ENCODE measurements around the gene SMG9. TPM values are rescaled to one million over a fixed set of nuclear protein-coding genes. Genes with fewer than 3 reads are reported as not detected.
A peak's percentile ranks its signal among the peaks of the same experiment; 100 is the strongest.

The SMG9 gene
- total RNA-seq, 2 experiments from 2014 or later: 103 to 111 TPM

DNA sequence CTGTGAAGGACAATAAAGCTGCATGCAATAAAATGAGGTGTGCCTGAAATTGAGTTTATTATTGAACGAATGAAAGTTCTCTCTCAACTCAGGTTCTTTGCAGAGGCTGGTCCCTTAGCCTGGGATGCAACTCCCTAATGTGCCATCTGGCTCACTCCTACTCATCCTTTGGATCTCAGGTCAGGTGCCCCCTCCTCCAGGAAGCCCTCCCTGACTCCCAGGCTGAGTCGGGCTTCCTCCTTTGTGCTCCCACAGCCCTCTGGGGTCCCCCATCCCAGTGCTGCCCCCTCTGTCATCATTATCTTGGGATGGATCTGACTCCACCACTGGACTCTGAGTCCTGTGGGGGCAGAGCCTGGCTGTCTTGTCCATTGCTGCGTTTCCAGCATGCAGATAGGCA, 41.6 kb downstream of the SMG9 start:
- CTCF ChIA-PET: interaction anchor here (0.6 kb wide), 1 partner anchor 45 kb away, joined by 3 read pairs; no protein-coding TSS in a partner anchor
- intact Hi-C loops (cut with micrococcal nuclease): no loop called here

DNA sequence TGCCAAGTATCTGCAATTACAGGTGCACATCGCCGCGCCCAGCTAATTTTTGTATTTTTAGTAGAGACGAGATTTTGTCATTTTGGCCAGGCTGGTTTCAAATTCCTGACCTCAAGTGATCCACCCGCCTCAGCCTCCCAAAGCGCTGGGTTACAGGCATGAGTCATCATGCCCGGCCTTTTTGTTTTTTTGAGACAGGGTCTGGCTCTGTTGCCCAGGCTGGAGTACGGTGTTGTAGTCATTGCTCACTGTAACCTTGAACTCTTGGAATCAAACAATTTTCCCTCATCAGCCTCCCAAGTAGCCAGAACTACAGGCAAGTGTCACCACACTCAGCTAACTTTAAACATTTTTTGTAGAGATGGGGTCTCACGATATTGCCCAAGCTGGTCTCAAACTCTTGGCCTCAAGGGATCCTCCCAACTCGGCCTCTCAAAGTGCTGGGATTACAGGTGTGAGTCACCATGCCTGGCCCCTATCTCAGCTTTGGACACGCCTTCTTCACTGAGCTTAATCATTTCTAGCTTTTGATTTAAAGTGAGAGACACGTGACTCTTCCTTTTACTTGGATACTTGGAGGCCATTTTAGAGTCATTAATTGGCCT, 42.9 kb downstream of the SMG9 start:
- H3K9me3 Mint-ChIP-seq: peaks cover 8% of the 10 kb centered on the region
- no peak for DNase-seq
- peaks cover 5% of the 10 kb centered on the region for H3K36me3 Mint-ChIP-seq (ENCODE audit: low read depth)
- intact Hi-C loops (cut with micrococcal nuclease): no loop called here
- H3K27ac Mint-ChIP-seq: no peak overlapping the region
- H3K4me1 Mint-ChIP-seq (ENCODE audit: low read depth): peaks cover 7% of the 10 kb centered on the region
- H3K27me3 Mint-ChIP-seq (ENCODE audit: low read depth): peaks cover 10% of the 10 kb centered on the region
- no peak overlapping the region for H3K4me3 Mint-ChIP-seq
- CTCF ChIA-PET: interaction anchor here (0.5 to 0.9 kb wide), 2 partner anchors 14 to 33 kb away, joined by 3 read pairs; no protein-coding TSS in a partner anchor

More for the DNA sequence above, 41.6 kb downstream of the SMG9 start:
- Mint-ChIP-seq H3K4me3 (no peak overlapping the region), H3K4me1 (ENCODE audit: low read depth) (peaks cover 7% of the 10 kb centered on the region), H3K27me3 (ENCODE audit: low read depth) (peaks cover 10% of the 10 kb centered on the region), H3K9me3 (peaks cover 7% of the 10 kb centered on the region), H3K27ac (no peak overlapping the region), H3K36me3 (ENCODE audit: low read depth) (peaks cover 5% of the 10 kb centered on the region)
- no peak for DNase-seq

DNA sequence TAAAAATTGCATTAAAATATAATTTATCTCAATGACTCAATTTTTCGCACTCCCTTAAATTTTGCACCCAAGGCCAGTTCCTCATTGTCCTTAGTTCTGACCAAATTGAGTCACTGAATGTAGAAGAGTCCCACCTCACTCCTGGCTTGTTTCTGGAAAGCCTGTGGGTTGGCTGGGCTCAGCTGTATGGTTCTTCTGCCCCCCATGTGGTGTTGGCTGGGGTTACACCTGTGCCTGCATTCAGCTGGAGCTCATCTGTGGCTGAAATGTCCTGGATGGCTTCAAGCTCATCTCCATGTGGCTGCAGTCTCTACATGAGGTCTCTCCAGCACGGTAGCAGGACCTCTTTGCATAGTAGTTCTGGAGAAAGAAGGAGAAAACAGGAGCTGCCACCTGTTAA, 46.0 kb downstream of the SMG9 start:
- intact Hi-C loops (cut with micrococcal nuclease): no loop called here
- Mint-ChIP-seq H3K4me1 (ENCODE audit: low read depth) (peaks cover 7% of the 10 kb centered on the region), H3K27me3 (ENCODE audit: low read depth) (peaks cover 10% of the 10 kb centered on the region), H3K36me3 (ENCODE audit: low read depth) (peaks cover 5% of the 10 kb centered on the region), H3K9me3 (peaks cover 8% of the 10 kb centered on the region), H3K27ac (no peak overlapping the region), H3K4me3 (no peak overlapping the region)
- no peak for DNase-seq
- CTCF ChIA-PET: interaction anchor here (1.4 to 2.0 kb wide), 2 partner anchors 101 to 114 kb away, joined by 7 to 9 read pairs; no protein-coding TSS in a partner anchor

DNA sequence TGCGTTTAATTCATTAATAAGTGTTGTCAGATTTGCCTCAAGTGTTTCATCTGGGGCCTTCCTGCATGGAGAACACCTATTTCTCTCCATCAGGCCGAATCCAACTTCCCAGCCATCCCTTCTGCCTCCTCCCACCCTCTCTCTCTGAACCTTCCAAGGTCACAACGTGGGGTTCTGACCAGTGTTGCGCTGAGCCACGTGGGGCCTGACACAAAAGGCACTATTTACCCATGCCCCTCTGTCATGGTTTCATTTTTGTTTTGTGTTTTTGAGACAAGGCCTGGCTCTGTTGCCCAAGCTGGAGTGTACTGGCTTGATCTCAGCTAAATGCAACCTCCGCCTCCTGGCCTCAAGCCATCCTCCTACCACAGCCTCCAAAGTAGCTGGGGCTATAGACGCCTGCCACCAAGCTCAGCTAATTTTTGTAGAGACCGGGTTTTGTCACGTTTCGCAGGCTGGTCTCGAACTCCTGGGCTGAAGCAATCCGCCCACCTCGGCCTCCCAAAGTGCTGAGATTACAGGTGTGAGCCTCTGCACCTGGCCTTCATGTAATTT, 47.5 kb downstream of the SMG9 start:
- Mint-ChIP-seq H3K27me3 (ENCODE audit: low read depth) (peaks cover 6% of the 10 kb centered on the region), H3K36me3 (ENCODE audit: low read depth) (peaks cover 5% of the 10 kb centered on the region), H3K9me3 (peaks cover 8% of the 10 kb centered on the region), H3K27ac (no peak overlapping the region), H3K4me1 (ENCODE audit: low read depth) (peaks cover 6% of the 10 kb centered on the region), H3K4me3 (no peak overlapping the region)
- DNase-seq: no peak
- intact Hi-C loops (cut with micrococcal nuclease): no loop called here
- CTCF ChIA-PET: interaction anchor here (0.6 to 2.0 kb wide), 4 partner anchors 33 to 735 kb away, joined by 3 to 7 read pairs (median 3); no protein-coding TSS in a partner anchor

DNA sequence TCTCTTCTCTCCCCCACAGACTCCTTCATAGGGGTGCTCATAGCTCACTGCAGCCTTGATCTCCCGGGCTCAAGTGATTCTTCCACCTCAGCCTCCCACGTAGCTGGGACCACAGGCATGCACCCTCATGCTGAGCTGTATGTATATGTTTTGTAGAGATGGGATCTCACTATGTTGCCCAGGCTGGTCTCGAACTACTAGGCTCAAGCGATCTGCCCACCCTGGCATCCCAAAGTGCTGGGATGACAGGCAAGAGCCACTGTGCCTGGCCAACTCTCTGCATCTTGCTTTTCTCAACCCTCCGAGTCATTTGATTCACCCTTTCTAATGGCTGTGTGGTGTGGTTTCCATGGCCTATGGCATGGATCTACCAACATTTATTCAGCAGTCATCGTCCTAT, 49.0 kb downstream of the SMG9 start:
- H3K36me3 Mint-ChIP-seq (ENCODE audit: low read depth): peaks cover 5% of the 10 kb centered on the region
- peaks cover 14% of the 10 kb centered on the region for H3K4me1 Mint-ChIP-seq (ENCODE audit: low read depth)
- H3K9me3 Mint-ChIP-seq: peaks cover 8% of the 10 kb centered on the region
- no peak overlapping the region for H3K27ac Mint-ChIP-seq
- no peak for DNase-seq
- CTCF ChIA-PET: no interaction called here
- H3K27me3 Mint-ChIP-seq (ENCODE audit: low read depth): no peaks in the 10 kb centered on the region
- H3K4me3 Mint-ChIP-seq: no peak overlapping the region
- intact Hi-C loops (cut with micrococcal nuclease): no loop called here

DNA sequence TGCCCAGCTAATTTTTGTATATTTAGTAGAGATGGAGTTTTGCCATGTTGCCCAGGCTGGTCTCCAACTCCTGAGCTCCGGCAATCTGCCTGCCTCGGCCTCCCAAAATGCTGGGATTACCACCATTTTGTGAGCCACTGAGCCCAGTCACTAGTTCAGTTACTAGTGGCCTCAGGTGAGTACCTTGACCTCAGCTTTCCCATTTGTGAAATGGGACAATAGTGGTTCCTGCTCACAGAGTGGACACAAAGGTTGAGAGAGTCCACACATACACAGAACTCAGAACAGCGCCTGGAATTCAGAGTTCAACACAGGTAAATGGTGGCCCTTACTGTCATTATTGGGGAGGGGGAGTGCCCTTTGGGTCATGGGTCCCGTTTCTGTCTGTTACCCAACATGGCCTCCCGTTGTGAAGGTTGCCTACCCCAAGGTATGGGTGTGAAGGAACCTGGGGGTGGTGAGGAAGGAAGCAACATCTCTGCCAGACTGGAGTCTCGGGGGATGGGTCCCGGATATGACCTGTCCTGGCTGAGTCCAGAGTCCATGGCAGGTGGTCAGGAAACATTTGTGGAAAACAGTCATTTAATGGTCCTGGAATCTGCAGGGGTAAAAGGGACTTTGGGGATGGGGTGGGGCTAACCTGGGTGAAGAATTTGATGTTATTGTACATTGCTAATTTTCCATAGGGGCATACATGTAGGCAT, 50.6 kb downstream of the SMG9 start:
- CTCF ChIA-PET: interaction anchor here (1.3 to 1.7 kb wide), 2 partner anchors 36 to 149 kb away, joined by 3 read pairs; no protein-coding TSS in a partner anchor
- peaks cover 4% of the 10 kb centered on the region for H3K36me3 Mint-ChIP-seq (ENCODE audit: low read depth)
- H3K4me1 Mint-ChIP-seq (ENCODE audit: low read depth): peaks cover 26% of the 10 kb centered on the region
- H3K27ac Mint-ChIP-seq: no peak overlapping the region
- no peak for DNase-seq
- peaks cover 7% of the 10 kb centered on the region for H3K9me3 Mint-ChIP-seq
- intact Hi-C loops (cut with micrococcal nuclease): no loop called here
- peaks cover 5% of the 10 kb centered on the region for H3K27me3 Mint-ChIP-seq (ENCODE audit: low read depth)
- no peak overlapping the region for H3K4me3 Mint-ChIP-seq

DNA sequence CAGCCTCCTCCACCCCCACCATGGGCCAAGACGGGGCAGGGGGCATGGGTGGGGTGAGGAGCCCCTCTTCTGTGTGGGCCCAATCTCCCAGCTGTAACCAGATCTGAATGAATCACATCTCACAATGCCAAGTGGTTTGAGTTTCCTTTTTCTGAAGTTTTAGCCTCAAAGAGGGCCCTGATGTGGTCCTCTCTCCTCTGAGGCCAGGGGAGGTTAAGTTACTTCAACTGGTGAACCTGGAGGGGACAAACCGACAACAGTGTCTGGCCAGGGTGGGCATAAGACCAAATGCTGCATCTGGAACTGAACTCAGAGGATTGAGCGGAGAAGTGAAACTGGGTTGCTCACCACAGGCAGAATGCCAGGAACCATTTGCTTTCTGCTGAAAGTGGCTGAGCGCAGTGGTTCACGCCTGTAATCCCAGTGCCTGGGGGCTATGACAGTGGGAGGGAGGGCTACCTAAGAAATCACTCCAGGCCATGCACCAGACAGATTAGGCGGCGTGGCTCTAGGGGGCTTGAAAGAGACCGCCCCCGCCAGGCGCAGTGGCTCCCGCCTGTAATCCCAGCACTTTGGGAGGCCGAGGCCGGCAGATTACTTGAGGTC, 54.3 kb downstream of the SMG9 start:
- CTCF ChIA-PET: interaction anchor here (0.6 kb wide), 1 partner anchor 1302 kb away, joined by 3 read pairs; no protein-coding TSS in a partner anchor
- peak overlapping the region; percentile 61 for H3K4me3 Mint-ChIP-seq
- peaks cover 4% of the 10 kb centered on the region for H3K9me3 Mint-ChIP-seq
- H3K27ac Mint-ChIP-seq: peak overlapping the region; percentile 91
- H3K27me3 Mint-ChIP-seq (ENCODE audit: low read depth): peaks cover 10% of the 10 kb centered on the region
- H3K4me1 Mint-ChIP-seq (ENCODE audit: low read depth): peaks cover 26% of the 10 kb centered on the region
- H3K36me3 Mint-ChIP-seq (ENCODE audit: low read depth): no peaks in the 10 kb centered on the region
- intact Hi-C loops (cut with micrococcal nuclease): no loop called here
- peak; percentile 42 for DNase-seq

DNA sequence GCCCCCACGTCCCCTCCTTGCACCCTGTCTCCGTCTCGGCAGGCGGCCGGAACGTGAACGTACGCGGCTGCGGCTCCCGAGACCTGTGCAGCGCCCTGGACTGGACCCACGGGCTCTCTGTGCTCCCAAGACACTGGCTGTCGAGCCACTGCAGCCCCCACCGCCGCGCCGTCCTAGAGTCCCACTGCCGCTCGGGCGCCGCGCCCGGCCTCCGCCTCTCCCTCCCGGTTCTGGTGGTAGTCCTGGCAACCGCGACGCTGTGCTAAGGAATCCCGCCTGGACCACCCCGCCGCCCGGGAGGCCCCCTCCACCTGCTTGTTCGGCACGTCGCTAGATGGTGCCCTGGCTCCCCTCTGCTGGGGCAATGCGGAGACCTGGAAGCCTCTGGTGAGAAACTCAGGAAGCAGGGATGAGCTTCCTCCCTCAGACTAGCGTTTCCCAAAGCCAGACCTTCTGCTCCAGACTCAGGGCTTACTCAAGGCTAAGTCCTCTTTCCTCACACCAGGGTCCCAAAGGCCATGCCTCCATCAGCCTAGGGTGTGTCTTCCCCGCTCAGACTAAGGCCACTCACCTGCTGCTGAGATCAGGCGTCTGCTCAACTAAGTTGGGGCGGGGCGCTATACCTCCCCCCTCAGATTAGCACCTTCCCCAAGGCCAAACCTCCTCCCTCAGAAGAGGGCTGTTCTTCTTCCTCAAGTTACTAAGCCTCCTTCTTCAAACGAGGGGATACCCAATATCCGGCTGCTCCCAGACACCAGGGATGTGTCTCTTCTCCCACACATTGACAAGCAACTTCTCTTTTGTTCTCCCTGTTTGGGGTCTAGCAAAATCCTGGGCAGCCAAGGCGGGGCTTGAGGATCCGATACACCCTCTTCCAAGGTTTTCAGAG, 55.0 kb downstream of the SMG9 start:
- intact Hi-C loops (cut with micrococcal nuclease): no loop called here
- Mint-ChIP-seq H3K27me3 (ENCODE audit: low read depth) (peaks cover 10% of the 10 kb centered on the region), H3K36me3 (ENCODE audit: low read depth) (no peaks in the 10 kb centered on the region), H3K27ac (peak overlapping the region; percentile 39), H3K4me3 (peak overlapping the region; percentile 61), H3K4me1 (ENCODE audit: low read depth) (peaks cover 26% of the 10 kb centered on the region), H3K9me3 (peaks cover 4% of the 10 kb centered on the region)
- DNase-seq: peak; percentile 14
- CTCF ChIA-PET: interaction anchor here (0.9 kb wide), 1 partner anchor 31 kb away, joined by 3 read pairs; no protein-coding TSS in a partner anchor

DNA sequence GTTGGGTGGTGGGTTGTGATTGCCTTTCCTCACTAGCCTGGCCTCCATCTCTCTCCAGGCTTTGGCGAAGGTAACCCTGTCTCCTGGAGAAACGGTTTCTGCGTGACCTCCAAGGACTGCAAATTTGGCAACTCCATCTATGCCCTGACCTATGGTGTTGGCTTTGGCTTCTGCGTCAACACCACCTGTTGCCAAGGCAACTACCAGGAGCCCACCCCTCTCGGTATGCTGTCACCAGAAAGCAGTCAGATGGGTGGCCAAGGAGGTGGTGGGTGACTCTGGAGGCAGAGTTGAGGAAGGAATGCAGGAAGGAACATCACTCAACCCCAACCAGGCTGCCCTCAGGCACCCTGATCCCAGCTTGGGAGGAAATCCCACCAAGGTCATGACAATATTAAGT, 57.5 kb downstream of the SMG9 start:
- H3K9me3 Mint-ChIP-seq: peaks cover 8% of the 10 kb centered on the region
- no peak for DNase-seq
- peaks cover 10% of the 10 kb centered on the region for H3K27me3 Mint-ChIP-seq (ENCODE audit: low read depth)
- H3K27ac Mint-ChIP-seq: no peak overlapping the region
- CTCF ChIA-PET: no interaction called here
- intact Hi-C loops (cut with micrococcal nuclease): no loop called here
- peaks cover 25% of the 10 kb centered on the region for H3K4me1 Mint-ChIP-seq (ENCODE audit: low read depth)
- no peak overlapping the region for H3K4me3 Mint-ChIP-seq
- no peaks in the 10 kb centered on the region for H3K36me3 Mint-ChIP-seq (ENCODE audit: low read depth)

DNA sequence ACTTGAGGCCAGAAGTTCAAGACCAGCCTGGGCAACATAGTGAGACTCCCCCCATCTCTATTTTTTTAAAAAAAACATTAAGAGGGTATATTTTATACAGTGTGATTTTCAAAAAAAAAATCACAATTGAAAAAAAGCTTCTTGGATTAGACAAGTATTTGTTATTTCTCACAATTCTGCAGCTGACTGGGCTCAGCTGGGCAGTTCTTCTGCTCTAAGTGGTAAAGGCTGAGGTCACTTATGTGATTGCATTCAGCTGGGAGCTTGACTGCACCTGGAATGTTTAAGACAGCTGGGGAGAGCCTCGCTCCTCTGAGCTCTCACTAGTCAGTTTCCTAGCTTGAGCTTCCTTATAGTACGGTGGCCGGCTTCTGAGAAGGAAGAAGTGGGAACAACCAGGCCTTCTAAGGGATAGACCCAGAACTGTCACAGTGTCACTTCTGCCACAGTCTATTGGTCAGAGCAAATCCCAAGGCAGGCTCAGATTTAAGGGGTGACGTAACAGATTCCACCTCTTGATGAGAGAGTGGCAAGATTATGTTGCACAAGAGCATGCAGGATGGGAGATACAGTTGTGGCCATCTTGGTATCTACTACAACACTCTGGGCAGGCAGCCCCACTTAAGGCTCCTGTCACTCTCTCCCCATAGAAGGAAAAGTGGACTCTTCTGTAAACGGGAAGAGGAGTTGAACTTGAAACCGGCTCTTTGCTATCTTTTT, 58.6 kb downstream of the SMG9 start:
- peaks cover 12% of the 10 kb centered on the region for H3K9me3 Mint-ChIP-seq
- H3K4me3 Mint-ChIP-seq: no peak overlapping the region
- no peaks in the 10 kb centered on the region for H3K36me3 Mint-ChIP-seq (ENCODE audit: low read depth)
- H3K27ac Mint-ChIP-seq: no peak overlapping the region
- intact Hi-C loops (cut with micrococcal nuclease): no loop called here
- H3K4me1 Mint-ChIP-seq (ENCODE audit: low read depth): peaks cover 17% of the 10 kb centered on the region
- no peak for DNase-seq
- H3K27me3 Mint-ChIP-seq (ENCODE audit: low read depth): peaks cover 10% of the 10 kb centered on the region
- CTCF ChIA-PET: no interaction called here

DNA sequence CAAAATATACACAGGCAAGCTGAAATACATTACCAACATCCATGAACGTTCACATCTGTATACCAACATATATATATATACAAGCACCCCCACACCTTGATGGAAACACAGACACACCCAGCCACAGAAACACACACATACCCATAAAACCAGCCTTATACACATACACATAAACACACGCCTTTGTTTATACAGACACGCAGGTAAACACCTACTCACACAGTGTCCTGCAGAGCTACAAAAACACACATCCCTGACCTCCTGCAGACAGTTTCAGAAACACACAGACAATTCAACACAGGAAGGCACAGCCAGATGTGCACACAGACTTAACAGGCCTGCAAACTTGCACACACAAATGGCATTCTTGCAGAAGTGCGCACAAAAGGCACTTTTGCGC, 60.2 kb downstream of the SMG9 start:
- peaks cover 16% of the 10 kb centered on the region for H3K9me3 Mint-ChIP-seq
- peaks cover 6% of the 10 kb centered on the region for H3K27me3 Mint-ChIP-seq (ENCODE audit: low read depth)
- no peaks in the 10 kb centered on the region for H3K36me3 Mint-ChIP-seq (ENCODE audit: low read depth)
- no peak overlapping the region for H3K27ac Mint-ChIP-seq
- intact Hi-C loops (cut with micrococcal nuclease): no loop called here
- CTCF ChIA-PET: no interaction called here
- no peak overlapping the region for H3K4me3 Mint-ChIP-seq
- peaks cover under 1% of the 10 kb centered on the region for H3K4me1 Mint-ChIP-seq (ENCODE audit: low read depth)
- no peak for DNase-seq
